HG02981 (cell line): ENCODE results near the gene MAML2.

ENCODE experiments used
- ATAC-seq: cut with Tn5 transposase; IDR thresholded peaks from one replicate; pipeline ENCODE4 v1.9.1; 2021; ENCODE audit warnings: mild to moderate bottlenecking, moderate library complexity; ENCODE audit not compliant: unreplicated experiment

MAML2 gene

GRCh38 chr11:96023275-96023674, 319.7 kb downstream of the MAML2 start:
- no peak for ATAC-seq

DNA sequence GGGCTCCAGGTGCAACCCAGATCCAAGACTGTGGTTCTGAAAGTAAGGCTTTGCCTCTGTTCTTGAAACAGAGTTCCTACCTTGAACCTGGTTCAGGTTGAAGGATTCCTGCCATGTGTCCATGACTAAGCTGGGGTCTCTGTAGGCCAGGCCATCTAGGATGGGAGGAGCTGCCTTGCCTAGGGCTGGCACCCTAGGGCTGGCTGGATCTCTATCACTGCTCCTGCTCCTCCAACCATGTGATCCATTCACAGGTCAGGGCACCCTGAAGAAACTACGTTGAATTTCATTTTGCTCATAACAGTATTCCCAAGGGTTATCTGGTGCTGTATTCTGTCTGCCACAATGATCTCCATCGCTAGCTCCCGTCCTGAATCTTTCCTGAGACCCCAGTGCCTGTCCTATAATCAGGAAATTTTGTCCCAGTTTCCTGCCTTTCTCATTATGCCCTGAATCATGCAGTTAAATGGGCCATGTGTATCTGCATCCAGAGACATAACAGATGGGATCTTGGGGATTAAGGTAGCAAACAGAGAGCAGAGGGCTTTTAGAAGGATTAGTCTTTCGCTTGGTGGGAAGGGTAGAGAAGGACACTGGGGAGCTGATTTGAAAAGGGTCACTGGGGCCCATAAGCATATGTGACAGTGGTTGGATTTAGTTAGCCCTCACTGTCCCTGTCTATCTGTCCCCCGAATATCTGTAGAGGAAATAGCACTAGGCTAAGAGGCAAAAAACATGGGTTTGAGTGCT, 320.9 kb downstream of the MAML2 start:
- ATAC-seq = no peak

DNA sequence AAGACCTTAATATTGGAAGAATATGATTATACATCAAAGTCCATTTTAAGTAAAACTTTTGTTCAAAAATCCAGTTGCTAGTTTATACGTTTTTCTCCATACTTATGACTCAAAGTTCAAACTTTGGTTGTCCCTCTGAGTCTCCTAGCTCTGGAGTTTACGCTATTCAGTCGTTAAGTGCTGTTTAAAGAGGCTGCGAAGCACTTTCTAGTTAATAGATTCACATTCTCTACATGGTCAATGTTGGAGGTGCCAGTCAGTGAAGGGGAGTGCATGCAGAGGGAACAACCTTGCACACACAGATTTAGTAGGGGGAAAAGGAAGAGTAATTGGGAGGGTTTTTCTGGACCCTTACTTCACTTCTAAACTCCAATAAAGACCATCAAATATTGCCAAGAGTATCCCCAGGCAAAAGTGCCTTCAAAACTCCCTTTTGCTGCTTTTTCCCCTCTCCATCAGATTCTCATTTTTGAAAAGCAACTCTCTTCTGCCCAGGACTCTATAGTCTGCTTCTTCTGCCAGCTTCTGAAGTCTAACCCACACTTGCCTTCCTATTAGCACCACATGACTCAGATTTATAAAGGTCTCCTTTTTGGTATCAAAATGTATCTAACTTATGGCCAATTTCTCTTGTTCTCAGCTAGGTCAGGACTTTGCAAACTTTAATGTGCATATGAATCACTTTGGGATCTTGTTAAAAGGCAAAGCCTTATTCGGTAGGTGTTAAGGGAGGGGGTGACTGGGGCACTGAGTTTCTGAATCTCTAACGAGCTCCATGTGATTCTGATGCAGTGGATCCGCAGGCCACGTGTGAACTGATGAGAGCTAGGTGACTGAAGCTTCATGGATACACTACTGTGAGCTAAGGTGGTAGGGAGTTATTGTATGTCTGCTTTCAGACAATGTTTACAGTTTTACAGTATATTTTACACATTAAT, 322.9 kb downstream of the MAML2 start:
- ATAC-seq = no peak

DNA sequence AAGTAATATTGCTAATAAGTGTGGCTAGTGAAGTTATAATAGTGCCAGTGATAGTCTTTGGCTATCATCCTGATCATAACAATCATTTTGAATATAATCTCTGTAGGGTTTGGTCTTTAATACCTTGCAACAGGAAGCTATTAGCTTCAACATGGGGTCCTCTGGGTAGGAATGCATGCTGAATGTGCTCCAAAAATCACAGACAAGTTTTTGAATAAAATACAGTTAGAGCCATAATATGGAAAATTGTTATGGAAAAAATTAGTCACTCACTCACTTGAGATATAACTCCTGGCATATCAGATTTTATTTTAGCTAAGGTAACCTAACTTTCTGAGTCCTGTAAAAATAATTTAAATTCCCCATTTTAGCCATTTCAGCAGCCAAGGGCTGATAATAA, 323.7 kb downstream of the MAML2 start:
- no peak for ATAC-seq

DNA sequence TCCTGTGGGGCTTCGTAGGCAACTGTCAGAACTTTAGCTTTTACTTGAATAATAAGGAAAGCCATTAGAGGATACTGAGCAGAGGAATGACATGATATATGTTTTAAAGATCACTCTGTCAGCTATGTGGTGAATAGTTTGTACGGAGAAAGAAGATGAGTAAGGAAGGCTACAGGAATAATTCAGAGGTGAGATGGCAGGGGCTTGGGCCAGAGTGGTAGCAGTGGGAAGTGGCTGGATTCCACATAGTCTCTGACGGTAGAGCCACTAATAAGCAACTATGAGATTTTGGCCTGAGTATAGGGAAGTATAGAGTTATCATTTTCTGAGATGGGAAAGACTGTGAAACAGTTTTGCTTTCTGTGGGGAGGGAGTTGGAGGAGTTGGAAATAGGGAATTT, 325.1 kb downstream of the MAML2 start:
- no peak for ATAC-seq

DNA sequence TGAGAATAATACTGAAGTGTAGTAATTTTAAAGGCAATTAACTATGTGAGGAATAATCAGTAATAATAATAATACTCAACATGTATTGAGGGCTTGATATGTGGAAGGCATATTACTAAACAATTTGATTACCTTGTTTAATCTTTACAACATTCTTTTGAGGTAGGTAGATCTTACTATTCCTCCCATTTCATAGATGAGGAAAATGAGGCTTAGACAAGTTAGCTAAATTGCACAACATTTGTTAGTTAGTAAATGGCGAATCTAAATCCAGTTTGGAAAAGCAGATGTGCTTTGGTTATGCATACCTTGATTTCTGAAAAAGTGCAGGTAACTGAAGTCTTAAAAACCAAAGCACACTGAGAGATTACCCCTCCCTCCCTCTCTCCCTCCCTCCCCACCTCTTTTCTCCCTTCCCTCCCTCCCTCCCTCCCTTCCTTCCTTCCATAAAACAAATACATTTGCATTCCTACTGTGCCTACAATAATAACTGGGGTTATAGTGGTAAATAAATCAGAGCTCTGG, 326.0 kb downstream of the MAML2 start:
- no peak for ATAC-seq

DNA sequence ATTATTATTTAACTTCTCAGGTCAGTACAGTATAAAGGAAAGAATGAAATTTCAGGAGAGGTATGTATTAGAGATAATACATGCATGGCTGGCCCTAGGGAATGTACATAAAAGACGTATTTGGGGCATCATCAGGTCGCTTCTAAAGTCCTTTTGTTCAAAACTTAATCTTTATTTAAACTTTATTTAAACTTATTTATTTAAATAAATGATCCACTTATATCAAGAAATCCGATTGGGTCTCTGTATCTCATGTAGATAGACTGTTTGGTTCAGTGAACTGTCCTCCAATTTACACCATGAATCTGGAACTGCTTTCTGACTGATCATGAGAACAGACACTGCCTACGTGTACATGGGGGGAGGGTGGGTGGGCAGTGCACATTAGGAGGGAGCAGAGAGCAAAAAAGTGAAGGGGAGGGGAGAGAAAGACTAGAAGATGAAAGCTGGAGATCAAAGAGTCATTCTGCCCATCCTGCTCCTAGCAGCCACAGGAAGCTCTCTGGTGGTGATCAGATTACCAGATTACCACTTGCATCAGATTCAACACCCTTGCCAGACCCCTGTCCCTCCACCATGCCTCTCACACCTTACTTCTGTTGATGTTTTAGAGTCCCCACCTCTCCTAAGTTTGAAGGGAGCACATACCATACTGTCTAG, 327.0 kb downstream of the MAML2 start:
- no peak for ATAC-seq

GRCh38 chr11:96014217-96014616, 328.8 kb downstream of the MAML2 start:
- ATAC-seq = peak; percentile 33

DNA sequence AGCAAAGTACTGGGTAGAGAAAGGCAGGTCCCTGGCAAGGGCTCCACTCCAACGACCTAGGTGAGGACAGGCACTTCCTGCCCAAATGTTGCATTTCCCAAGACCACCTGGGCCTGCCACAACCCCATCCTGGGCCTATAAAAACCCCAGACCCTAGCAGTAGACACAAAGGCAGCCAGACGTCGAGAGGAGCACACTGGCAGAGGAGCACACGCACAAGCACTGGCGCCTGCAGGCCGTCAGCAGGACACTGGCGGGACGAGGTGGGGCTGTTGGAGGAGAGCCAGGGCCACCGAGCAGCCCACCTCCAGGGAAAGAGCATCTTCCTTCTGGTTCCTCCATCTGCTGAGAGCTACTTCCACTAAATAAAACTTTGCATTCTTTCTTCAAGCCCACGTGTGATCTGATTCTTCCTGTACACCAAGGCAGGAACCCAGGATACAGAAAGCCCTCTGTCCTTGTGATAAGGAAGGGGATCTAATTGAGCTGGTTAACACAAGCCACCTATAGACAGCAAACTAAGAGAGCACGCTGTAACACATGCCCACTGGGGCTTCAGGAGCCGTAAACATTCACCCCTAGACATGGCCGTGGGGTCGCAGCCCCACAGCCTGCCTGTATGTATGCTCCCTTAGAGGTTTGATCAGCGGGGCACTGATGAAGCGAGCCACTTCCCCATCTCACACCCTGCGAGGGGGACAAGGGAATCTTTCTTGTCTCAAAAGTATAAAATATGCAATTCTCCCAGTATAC, 329.4 kb downstream of the MAML2 start:
- peak; percentile 9 for ATAC-seq

GRCh38 chr11:96012086-96012824, 330.7 kb downstream of the MAML2 start:
- peak; percentile 87 for ATAC-seq

- ATAC-seq = no peak
Measured at GRCh38 chr11:96010683-96011082, 332.3 kb downstream of the MAML2 start.

GRCh38 chr11:96008161-96008720, 334.8 kb downstream of the MAML2 start:
- no peak for ATAC-seq

- ATAC-seq = no peak
Measured at GRCh38 chr11:96006037-96006436, 337.0 kb downstream of the MAML2 start.

DNA sequence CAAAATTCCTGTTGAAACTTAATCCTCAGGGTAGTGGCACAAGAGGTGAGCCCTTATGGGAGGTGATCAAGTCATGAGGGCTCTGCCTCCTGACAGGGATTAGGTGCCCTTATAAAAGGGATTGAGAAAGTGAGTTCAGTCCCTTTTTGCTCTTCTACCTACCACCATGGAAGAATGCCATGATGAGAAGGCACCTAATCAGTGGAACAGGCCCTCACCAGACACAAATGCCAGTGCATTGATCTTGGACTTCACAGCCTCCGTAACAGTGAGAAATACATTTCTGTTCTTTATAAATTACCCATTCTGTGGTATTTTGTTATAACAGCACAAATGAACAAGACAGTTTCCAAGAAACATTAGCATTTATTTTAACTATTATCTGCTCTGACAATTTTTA, 338.1 kb downstream of the MAML2 start:
- ATAC-seq = no peak

DNA sequence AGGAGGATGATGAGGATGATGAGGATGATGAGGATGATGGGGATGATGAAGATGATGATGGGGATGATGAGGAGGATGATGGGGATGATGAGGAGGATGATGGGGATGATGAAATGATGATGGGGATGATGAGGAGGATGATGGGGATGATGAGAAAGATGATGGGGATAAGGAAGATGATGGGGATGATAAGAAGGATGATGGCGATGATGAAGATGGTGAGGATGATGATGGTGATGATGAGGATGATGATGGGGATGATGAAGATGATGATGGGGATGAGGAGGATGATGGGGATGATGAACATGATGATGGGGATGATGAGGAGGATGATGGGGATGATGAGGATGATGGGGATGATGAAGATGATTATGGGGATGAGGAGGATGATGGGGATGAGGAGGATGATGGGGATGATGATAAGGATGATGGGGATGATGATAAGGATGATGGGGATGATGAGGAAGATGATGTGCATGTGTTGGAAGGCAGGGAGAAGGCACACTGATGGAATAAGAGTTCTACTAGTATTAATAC, 340.2 kb downstream of the MAML2 start:
- ATAC-seq = no peak

GRCh38 chr11:96002339-96002738, 340.7 kb downstream of the MAML2 start:
- no peak for ATAC-seq

- ATAC-seq = no peak
Measured at GRCh38 chr11:96001037-96001436, 342.0 kb downstream of the MAML2 start.

DNA sequence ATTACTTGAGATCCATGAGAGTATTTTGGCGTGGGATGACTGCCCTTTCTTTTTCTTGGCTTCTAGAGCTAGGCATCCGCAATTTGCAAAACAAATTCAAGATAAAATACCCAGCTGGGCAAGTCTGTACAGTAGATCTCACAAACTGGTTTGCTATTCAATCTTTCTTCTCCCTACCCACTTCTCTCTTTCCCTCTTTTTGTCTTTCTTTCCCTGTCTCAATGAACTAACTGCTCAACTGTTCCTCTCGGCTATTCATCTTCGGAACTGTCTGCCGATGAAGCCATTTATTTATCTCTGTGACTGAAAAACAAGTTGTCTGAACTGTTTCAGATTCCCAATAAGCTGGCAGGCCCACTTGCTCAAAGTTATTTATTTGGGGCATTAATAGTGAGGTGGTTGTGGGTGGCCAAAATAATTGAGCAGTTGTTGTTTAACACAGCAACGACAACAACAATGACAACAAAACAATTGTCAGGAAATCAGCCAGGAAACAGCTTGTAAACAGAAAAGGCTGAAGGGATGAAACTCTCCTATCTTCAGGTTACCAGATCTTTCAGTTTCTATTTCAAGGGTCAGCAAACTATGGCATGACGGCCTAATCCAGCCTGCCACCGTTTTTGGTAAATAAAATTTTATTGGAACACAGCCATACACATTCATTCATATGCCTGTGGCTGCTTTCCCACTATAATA, 343.1 kb downstream of the MAML2 start:
- ATAC-seq = no peak
